ENCODE measurements around the gene LRRC74B. TPM values are rescaled to one million over a fixed set of nuclear protein-coding genes. Genes with fewer than 3 reads are reported as not detected.
"Not testable (repeated sequence)": the region's sequence is repeated elsewhere in the genome, so short reads cannot be mapped to it uniquely, and the experiment has no call there.

Gene LRRC74B
- total and polyA plus RNA-seq, 3 donors from 2014 or later = 3.0 to 8.7 (median 5.4) TPM

DNA sequence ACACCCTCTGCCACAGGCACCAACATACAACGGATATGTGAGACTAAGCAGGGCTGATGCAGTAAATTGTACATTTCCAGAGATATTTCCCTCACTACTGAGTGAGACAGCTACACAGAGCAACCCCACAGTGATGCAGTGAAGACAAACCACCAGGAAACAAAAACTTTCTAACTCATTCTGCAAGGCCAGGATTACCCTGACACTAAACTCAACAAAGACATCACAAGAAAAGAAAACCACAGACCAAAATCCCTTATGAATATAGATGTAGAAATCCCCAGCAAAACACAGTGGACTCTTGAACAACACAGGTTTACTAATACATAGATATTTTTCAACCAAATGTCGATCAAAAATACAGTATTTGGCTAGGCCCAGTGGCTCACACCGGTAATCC lies 11.9 kb upstream of the LRRC74B start:
- no peaks in the 10 kb centered on the region for H3K9me3 ChIP-seq
- peaks cover 33% of the 10 kb centered on the region for H3K4me1 ChIP-seq
- H3K27ac ChIP-seq = no peak overlapping the region
- WGBS, 2 donors = 89 to 98% methylated on average over 3 of the region's 3 CpGs
- intact Hi-C loops (cut with DNase I; ENCODE audit: low total_unique reads) = no loop called here
- DNase-seq = no peak
- no peaks in the 10 kb centered on the region for H3K27me3 ChIP-seq
- no peaks in the 10 kb centered on the region for H3K36me3 ChIP-seq (ENCODE audit: low read depth, missing control alignments)
- no peak overlapping the region for H3K4me3 ChIP-seq
- TF ChIP-seq POLR2A (IDR thresholded peaks at IDR 0.05) = no peak
- TF ChIP-seq, protein P1, sequence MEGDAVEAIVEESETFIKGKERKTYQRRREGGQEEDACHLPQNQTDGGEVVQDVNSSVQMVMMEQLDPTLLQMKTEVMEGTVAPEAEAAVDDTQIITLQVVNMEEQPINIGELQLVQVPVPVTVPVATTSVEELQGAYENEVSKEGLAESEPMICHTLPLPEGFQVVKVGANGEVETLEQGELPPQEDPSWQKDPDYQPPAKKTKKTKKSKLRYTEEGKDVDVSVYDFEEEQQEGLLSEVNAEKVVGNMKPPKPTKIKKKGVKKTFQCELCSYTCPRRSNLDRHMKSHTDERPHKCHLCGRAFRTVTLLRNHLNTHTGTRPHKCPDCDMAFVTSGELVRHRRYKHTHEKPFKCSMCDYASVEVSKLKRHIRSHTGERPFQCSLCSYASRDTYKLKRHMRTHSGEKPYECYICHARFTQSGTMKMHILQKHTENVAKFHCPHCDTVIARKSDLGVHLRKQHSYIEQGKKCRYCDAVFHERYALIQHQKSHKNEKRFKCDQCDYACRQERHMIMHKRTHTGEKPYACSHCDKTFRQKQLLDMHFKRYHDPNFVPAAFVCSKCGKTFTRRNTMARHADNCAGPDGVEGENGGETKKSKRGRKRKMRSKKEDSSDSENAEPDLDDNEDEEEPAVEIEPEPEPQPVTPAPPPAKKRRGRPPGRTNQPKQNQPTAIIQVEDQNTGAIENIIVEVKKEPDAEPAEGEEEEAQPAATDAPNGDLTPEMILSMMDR (IDR thresholded peaks at IDR 0.05) = no peak

DNA sequence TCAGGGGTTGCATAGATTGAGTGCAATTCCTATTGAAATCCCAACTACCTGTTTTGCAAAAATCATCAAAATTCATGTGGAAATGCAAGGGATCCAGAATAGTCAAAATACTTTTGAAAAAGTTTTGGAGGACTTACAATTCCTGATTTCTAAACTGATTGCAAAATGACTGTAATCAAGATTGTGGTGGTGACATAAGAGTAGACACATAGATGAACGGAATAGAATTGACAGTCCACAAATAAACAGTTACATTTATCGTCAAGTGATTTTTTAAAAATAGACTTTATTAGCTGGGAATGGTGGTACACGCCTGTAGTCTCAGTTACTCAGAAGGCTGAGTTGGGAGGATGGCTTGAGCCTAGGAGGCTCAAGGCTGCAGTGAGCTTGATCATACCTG lies 10.8 kb upstream of the LRRC74B start:
- no peak for DNase-seq
- Histone ChIP-seq H3K27me3 (no peaks in the 10 kb centered on the region), H3K27ac (no peak overlapping the region), H3K4me1 (peaks cover 38% of the 10 kb centered on the region), H3K9me3 (no peaks in the 10 kb centered on the region), H3K4me3 (no peak overlapping the region), H3K36me3 (ENCODE audit: low read depth, missing control alignments) (no peaks in the 10 kb centered on the region)
- TF ChIP-seq POLR2A (IDR thresholded peaks at IDR 0.05) = no peak
- TF ChIP-seq, protein P1 (IDR thresholded peaks at IDR 0.05) = no peak
- WGBS, 2 donors = 77 to 85% methylated on average over 3 of the region's 3 CpGs
- intact Hi-C loops (cut with DNase I; ENCODE audit: low total_unique reads) = no loop called here

DNA sequence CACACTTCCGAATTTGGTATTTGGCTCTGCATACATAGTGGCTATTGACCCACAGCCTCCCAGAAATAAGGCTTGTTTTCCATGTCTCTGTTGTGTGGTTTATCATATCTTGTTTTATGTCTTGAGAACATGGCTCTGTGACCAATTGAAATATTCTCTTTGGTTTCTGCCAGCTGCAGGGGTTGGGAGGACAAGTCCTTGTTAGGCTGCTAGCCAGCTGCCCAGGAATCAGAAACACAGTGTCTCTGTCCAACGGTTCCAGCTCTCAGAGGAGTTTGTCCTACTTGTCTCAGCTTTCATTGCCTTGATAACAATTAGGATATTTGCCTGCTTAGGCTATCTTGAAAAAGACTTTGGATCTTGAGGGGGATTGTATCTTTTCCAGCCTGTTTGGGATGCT lies 7.3 kb upstream of the LRRC74B start:
- WGBS, 2 donors = 20 to 32% methylated on average over 2 of the region's 2 CpGs
- Histone ChIP-seq H3K4me1 (peaks cover 29% of the 10 kb centered on the region), H3K27me3 (no peaks in the 10 kb centered on the region), H3K4me3 (no peak overlapping the region), H3K36me3 (ENCODE audit: low read depth, missing control alignments) (no peaks in the 10 kb centered on the region), H3K9me3 (no peaks in the 10 kb centered on the region), H3K27ac (peak overlapping the region; percentile 60 to 68)
- TF ChIP-seq, protein P1 (IDR thresholded peaks at IDR 0.05) = no peak
- TF ChIP-seq POLR2A (IDR thresholded peaks at IDR 0.05) = no peak
- intact Hi-C loops (cut with DNase I; ENCODE audit: low total_unique reads) = no loop called here
- DNase-seq = peak; percentile 85

DNA sequence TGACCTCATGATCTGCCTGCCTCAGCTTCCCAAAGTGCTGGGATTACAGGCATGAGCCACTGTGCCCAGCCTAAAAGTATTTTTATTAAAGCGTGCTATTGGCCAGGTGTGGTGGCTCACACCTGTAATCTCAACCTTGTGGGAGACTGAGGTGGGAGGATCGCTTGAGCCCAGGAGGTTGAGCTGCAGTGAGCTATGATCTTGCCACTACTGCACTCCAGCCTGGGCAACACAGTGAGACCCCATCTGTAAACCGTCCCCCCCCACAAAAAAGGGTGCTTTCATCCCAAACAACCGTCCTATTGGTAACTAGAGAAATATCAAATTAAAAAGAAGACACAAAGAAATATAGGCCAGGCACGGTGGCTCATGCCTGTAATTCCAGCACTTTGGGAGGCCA lies 6.6 kb upstream of the LRRC74B start:
- DNase-seq; H3K4me3 ChIP-seq; intact Hi-C loops (cut with DNase I; ENCODE audit: low total_unique reads); H3K9me3 ChIP-seq; H3K27me3 ChIP-seq; H3K36me3 ChIP-seq (ENCODE audit: low read depth, missing control alignments): not testable (repeated sequence)
- H3K27ac ChIP-seq = peak overlapping the region; percentile 50 to 65
- WGBS, 2 donors = 84 to 93% methylated on average over 5 of the region's 5 CpGs
- H3K4me1 ChIP-seq = peaks cover 34% of the 10 kb centered on the region

DNA sequence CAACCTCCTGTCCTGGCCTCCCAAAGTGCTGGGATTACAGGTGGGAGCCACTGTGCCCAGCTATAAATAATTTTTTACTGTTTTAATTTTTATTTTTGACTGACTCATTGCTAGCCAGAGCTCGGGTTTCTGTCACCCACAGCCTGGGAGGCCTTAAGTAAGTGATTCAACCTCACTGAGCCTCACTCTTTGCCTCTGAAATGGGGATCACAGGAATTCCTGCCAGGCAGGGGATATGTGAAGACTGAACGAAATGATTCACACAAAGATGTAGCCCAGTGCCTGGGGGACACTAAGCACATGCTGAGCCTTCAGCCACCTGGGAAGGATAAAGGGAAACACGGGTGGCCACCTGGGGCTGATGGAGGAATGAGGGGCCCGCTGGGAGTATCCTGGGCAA lies 3.8 kb upstream of the LRRC74B start:
- Histone ChIP-seq H3K9me3 (no peaks in the 10 kb centered on the region), H3K27me3 (no peaks in the 10 kb centered on the region), H3K27ac (no peak overlapping the region), H3K4me3 (no peak overlapping the region), H3K4me1 (peaks cover 44% of the 10 kb centered on the region), H3K36me3 (ENCODE audit: low read depth, missing control alignments) (no peaks in the 10 kb centered on the region)
- TF ChIP-seq, protein P1 (IDR thresholded peaks at IDR 0.05) = no peak
- no peak for TF ChIP-seq POLR2A (IDR thresholded peaks at IDR 0.05)
- 88% methylated on average over 4 of the region's 4 CpGs for WGBS, 2 donors
- intact Hi-C loops (cut with DNase I; ENCODE audit: low total_unique reads) = no loop called here
- no peak for DNase-seq
